OCI-LY3 (cell line): ENCODE results near the gene LSR.

Source experiments
- EZH2phosphoT487 ChIP-seq: fragments of 200-600 bp; shearing (Covaris generic); IDR thresholded peaks from 2 replicates; pipeline ENCODE4 v1.6.1; 2018; ENCODE audit warnings: antibody characterized with exemption, mixed run types, low read depth
- TF ChIP-seq, protein P1 (sequence below): fragments of 200-600, 300-600 bp; sonication (generic); IDR thresholded peaks from 2 replicates; pipeline ENCODE4 v1.5.1; 2014; ENCODE audit warnings: antibody characterized with exemption, low read length, low read depth

DNA sequence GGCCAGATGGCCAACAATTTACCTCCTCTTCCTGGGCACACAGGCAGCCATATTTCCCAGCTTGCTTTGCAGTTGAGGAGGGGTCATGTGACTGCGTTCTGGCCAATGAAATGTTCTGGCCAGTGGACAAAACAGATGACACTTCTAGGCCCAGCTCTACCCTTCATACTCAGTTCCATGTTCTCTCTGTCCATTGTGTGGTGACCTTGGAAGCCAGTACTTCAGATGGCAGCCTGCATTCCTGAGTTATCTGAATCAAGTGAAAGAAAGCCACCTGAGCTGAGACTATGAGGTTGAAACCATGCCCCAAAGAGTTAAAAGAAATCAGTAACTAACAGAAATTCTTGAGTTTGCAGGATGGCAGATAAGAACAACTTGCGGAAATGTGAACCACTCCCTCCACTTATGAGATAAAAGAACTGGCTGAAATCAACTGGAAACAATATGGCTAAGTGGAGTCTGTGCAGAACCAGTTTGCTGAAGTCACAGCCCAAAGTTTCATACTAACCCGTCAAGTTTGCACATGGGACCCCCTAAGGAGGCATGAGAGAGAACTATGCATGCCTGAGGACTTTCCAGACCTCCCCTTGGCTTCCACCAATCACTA lies 28.4 kb upstream of the LSR start:
- TF ChIP-seq, protein P1, sequence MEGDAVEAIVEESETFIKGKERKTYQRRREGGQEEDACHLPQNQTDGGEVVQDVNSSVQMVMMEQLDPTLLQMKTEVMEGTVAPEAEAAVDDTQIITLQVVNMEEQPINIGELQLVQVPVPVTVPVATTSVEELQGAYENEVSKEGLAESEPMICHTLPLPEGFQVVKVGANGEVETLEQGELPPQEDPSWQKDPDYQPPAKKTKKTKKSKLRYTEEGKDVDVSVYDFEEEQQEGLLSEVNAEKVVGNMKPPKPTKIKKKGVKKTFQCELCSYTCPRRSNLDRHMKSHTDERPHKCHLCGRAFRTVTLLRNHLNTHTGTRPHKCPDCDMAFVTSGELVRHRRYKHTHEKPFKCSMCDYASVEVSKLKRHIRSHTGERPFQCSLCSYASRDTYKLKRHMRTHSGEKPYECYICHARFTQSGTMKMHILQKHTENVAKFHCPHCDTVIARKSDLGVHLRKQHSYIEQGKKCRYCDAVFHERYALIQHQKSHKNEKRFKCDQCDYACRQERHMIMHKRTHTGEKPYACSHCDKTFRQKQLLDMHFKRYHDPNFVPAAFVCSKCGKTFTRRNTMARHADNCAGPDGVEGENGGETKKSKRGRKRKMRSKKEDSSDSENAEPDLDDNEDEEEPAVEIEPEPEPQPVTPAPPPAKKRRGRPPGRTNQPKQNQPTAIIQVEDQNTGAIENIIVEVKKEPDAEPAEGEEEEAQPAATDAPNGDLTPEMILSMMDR: no peak
- no peak for TF ChIP-seq EZH2phosphoT487
